Fibroblast of lung (primary cell): ENCODE data around the gene CDK10. TPM values are rescaled to one million over a fixed set of nuclear protein-coding genes. Genes with fewer than 3 reads are reported as not detected.

Source experiments
- DNase-seq, 2 donors: peaks; one replicate each; pipeline versions ENCODE4 v3.0.0 to v3.0.0-alpha.2; 2010; ENCODE audit warnings: low read depth in 2 of 2
- H2AFZ ChIP-seq: 2 replicates; pipeline ENCODE4 v1.5.1; 2012; ENCODE audit warnings: low read length, control low read depth, inconsistent platforms
- H3K27ac ChIP-seq: 2 replicates; pipeline ENCODE4 v1.5.1; 2011; ENCODE audit warnings: low read length, control low read depth; ENCODE audit not compliant: insufficient read depth
- H3K27me3 ChIP-seq: 2 replicates; pipeline ENCODE4 v1.5.1; 2011; ENCODE audit warnings: mild to moderate bottlenecking, low read length; ENCODE audit not compliant: control insufficient read depth, insufficient read depth
- H3K36me3 ChIP-seq: 2 replicates; pipeline ENCODE4 v1.5.1; 2011; ENCODE audit warnings: low read length; ENCODE audit not compliant: control insufficient read depth, insufficient read depth
- H3K4me1 ChIP-seq: 2 replicates; pipeline ENCODE4 v1.5.1; 2011; ENCODE audit warnings: low read length; ENCODE audit not compliant: control insufficient read depth, insufficient read depth; ENCODE audit errors: extremely low read depth
- H3K4me2 ChIP-seq: 2 replicates; pipeline ENCODE4 v1.5.1; 2011; ENCODE audit warnings: low read length, control low read depth; ENCODE audit not compliant: insufficient read depth; ENCODE audit errors: extremely low read depth
- H3K4me3 ChIP-seq, 4 experiments: fragments of 200-600 bp in 1 of 4; sonication (generic) in 1 of 4; replicated peaks in 1 of 4; 2 replicates each; pipeline ENCODE4 v1.5.1; 2011 to 2016; ENCODE audit warnings: low read length in 4 of 4, low read depth in 3 of 4, mild to moderate bottlenecking in 3 of 4, control low read depth in 2 of 4, inconsistent platforms in 1 of 4, mixed read lengths in 1 of 4; ENCODE audit not compliant: insufficient read depth in 1 of 4; ENCODE audit errors: control extremely low read depth in 1 of 4
- H3K79me2 ChIP-seq: 2 replicates; pipeline ENCODE4 v1.5.1; 2012; ENCODE audit warnings: mild to moderate bottlenecking, low read length, inconsistent platforms; ENCODE audit not compliant: control insufficient read depth, insufficient read depth
- H3K9ac ChIP-seq: 2 replicates; pipeline ENCODE4 v1.5.1; 2011; ENCODE audit warnings: mild to moderate bottlenecking, low read length, control low read depth; ENCODE audit not compliant: insufficient read depth
- H3K9me3 ChIP-seq: 2 replicates; pipeline ENCODE4 v1.5.1; 2012; ENCODE audit warnings: low read depth, low read length; ENCODE audit not compliant: control insufficient read depth, insufficient read depth
- H4K20me1 ChIP-seq: 2 replicates; pipeline ENCODE4 v1.5.1; 2011; ENCODE audit warnings: low read length; ENCODE audit not compliant: control insufficient read depth, insufficient read depth; ENCODE audit errors: extremely low read depth
- CTCF ChIP-seq, 2 donors: IDR thresholded peaks in 1 of 2; conservative IDR thresholded peaks in 1 of 2; 1 replicate in 1 of 2; 2 replicates in 1 of 2; pipeline ENCODE4 v1.5.1; 2011 to 2012; ENCODE audit warnings: low read length in 2 of 2, control low read depth in 1 of 2, inconsistent platforms in 1 of 2, low read depth in 1 of 2, mild to moderate bottlenecking in 1 of 2
- EZH2 ChIP-seq: IDR thresholded peaks from 2 replicates; pipeline ENCODE4 v1.5.1; 2012; ENCODE audit warnings: low read length, control low read depth, mild to moderate bottlenecking; ENCODE audit errors: missing control alignments
- polyA plus RNA-seq, 2 donors: library from polyadenylated mRNA; depleted of rRNA in 1 of 2; stranded (reverse) in 1 of 2; unstranded in 1 of 2; fragments of >200 nt; gene quantifications; 2 replicates each; pipeline ENCODE4 v1.2.1, GENCODE V29; 2011 to 2012; ENCODE audit warnings: missing spikeins in 1 of 2
- total RNA-seq: library from RNA; depleted of rRNA; stranded (reverse); fragments of >200 nt; gene quantifications from 2 replicates; pipeline ENCODE4 v1.2.1, GENCODE V29; 2014

The CDK10 gene
- total and polyA plus RNA-seq, 2 donors (not counting 1 experiment from before 2014, with no cell fraction given): 22.9 to 41.9 TPM

GRCh38 chr16:89737341-89738071 is 51.0 kb downstream of the CDK10 start:
- H4K20me1 ChIP-seq: no peaks in the 10 kb centered on the region
- no peak overlapping the region for H3K27ac ChIP-seq
- TF ChIP-seq CTCF (conservative IDR thresholded peaks at IDR 0.05 in 1 of 2, IDR thresholded peaks at IDR 0.05 in 1 of 2; ENCODE audit: low read depth in 1 of 2, low read length in 2 of 2) (no peak), EZH2 (no peak)
- no peak overlapping the region for H3K9ac ChIP-seq
- no peak overlapping the region for H2AFZ ChIP-seq
- H3K4me1 ChIP-seq: no peaks in the 10 kb centered on the region
- peaks cover 37% of the 10 kb centered on the region for H3K36me3 ChIP-seq
- no peak overlapping the region for H3K4me2 ChIP-seq
- no peak for DNase-seq
- H3K27me3 ChIP-seq: no peaks in the 10 kb centered on the region
- no peak overlapping the region for H3K4me3 ChIP-seq
- H3K9me3 ChIP-seq: no peaks in the 10 kb centered on the region
- no peaks in the 10 kb centered on the region for H3K79me2 ChIP-seq

GRCh38 chr16:89738072-89738377 is 51.5 kb downstream of the CDK10 start:
- Histone ChIP-seq H3K79me2 (no peaks in the 10 kb centered on the region), H3K9ac (no peak overlapping the region), H3K27ac (no peak overlapping the region), H3K4me1 (no peaks in the 10 kb centered on the region), H2AFZ (no peak overlapping the region), H3K36me3 (peaks cover 32% of the 10 kb centered on the region), H3K4me2 (no peak overlapping the region), H3K9me3 (no peaks in the 10 kb centered on the region), H3K27me3 (no peaks in the 10 kb centered on the region), H3K4me3 (no peak overlapping the region), H4K20me1 (no peaks in the 10 kb centered on the region)
- DNase-seq: no peak
- no peak for TF ChIP-seq CTCF (conservative IDR thresholded peaks at IDR 0.05 in 1 of 2, IDR thresholded peaks at IDR 0.05 in 1 of 2; ENCODE audit: low read depth in 1 of 2, low read length in 2 of 2)
- TF ChIP-seq EZH2: no peak

- Histone ChIP-seq H3K4me1 (no peaks in the 10 kb centered on the region), H4K20me1 (no peaks in the 10 kb centered on the region), H3K9me3 (no peaks in the 10 kb centered on the region), H3K27me3 (no peaks in the 10 kb centered on the region), H3K4me3 (no peak overlapping the region), H3K27ac (no peak overlapping the region), H2AFZ (no peak overlapping the region), H3K79me2 (no peaks in the 10 kb centered on the region), H3K9ac (no peak overlapping the region), H3K4me2 (no peak overlapping the region), H3K36me3 (peaks cover 27% of the 10 kb centered on the region)
- no peak for DNase-seq
- TF ChIP-seq CTCF (conservative IDR thresholded peaks at IDR 0.05 in 1 of 2, IDR thresholded peaks at IDR 0.05 in 1 of 2; ENCODE audit: low read depth in 1 of 2, low read length in 2 of 2) (no peak), EZH2 (no peak)
Measured at GRCh38 chr16:89738538-89739317, 52.2 kb downstream of the CDK10 start.
